ENCODE measurements around the gene AIF1. TPM values are rescaled to one million over a fixed set of nuclear protein-coding genes. Genes with fewer than 3 reads are reported as not detected.
A peak's percentile ranks its signal among the peaks of the same experiment; 100 is the strongest.

AIF1 gene
- not detected in 2 replicates for total RNA-seq
- long read RNA-seq: 0 reads

- no peak for DNase-seq (ENCODE audit: low read depth, low spot score)
- peaks cover 2% of the 10 kb centered on the region for H3K36me3 Mint-ChIP-seq (ENCODE audit: low read depth)
- peak within 1 kb of the TSS; percentile 19 for H3K27ac Mint-ChIP-seq (ENCODE audit: unreplicated experiment)
- no peak for TF ChIP-seq CTCF (conservative IDR thresholded peaks at IDR 0.05)
- H3K4me3 Mint-ChIP-seq: no peak within 1 kb of the TSS
- H3K9me3 Mint-ChIP-seq: no peaks in the 10 kb centered on the region
- H3K4me1 Mint-ChIP-seq: peaks cover 8% of the 10 kb centered on the region
- no peaks in the 10 kb centered on the region for H3K27me3 Mint-ChIP-seq (ENCODE audit: low read depth)
Measured at GRCh38 chr6:31614684-31615578, at the start of gene AIF1. TSS of gene AIF1 (plus strand) at chr6:31615234. CDS start at chr6:31615330, 96 bp downstream.

DNA sequence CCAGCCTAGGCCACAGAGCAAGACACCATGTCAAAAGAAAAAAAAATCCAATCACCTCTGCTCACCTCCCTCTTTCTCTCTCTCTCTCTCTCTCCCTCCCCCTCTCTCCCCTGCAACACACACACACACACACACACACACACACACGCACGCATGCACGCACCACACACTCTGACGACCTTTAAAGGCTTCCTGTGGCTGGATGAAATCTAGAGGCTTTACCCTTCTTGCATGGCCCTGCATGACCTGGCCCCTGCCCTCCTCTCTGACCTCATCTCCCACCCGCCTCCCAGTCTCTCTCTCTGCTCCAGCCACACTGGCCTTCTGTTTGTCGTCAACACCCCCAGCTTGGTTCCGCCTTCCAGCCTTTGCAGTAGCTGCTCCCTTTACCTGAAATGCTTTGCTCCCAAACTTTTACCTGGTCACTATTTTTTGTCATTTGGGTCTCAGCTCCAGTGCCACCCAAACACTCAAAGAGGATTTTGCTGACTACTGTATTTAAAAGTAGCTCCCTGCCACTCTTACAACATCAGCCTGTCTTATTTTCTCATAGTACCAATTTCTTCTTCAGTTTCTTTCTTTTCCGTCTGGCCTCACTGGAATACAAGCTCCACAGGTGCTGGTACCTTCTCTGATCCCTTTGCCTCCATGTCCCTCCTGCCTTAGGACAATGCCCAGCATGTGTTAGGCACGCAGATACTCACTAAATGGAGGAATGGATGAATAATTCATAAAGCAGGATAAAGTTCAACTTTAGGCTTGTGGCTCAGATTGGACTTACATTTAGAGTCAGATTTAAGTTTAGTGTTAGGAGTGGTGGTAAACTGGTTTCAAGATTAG lies 47.3 kb upstream of the AIF1 start:
- H3K4me3 Mint-ChIP-seq: no peak overlapping the region
- DNase-seq (ENCODE audit: low read depth, low spot score): no peak
- H3K4me1 Mint-ChIP-seq: peaks cover 17% of the 10 kb centered on the region
- H3K9me3 Mint-ChIP-seq: no peaks in the 10 kb centered on the region
- H3K36me3 Mint-ChIP-seq (ENCODE audit: low read depth): no peaks in the 10 kb centered on the region
- H3K27ac Mint-ChIP-seq (ENCODE audit: unreplicated experiment): peak overlapping the region; percentile 23
- no peak for TF ChIP-seq CTCF (conservative IDR thresholded peaks at IDR 0.05)
- H3K27me3 Mint-ChIP-seq (ENCODE audit: low read depth): no peaks in the 10 kb centered on the region

DNA sequence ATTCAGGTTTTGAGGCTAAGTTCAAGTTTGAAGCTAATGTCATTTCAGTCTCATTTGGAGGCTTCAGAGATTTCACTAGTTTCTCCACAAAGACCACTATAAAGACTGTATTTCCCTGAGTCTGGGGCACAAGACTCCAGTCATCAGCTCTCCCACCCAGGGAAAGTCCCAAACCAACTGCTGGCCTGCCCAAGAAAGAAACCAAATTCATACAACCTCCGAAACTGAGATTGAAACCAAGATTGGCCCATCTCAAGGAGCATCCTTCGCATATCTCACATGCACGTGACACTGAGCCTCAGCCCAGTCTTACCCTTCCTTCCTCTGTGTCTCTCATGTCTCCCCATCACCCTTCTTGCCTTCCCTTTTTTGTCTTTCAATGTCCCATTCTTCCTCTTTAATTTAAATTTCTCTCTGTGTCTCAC lies 46.5 kb upstream of the AIF1 start:
- peaks cover 3% of the 10 kb centered on the region for H3K27me3 Mint-ChIP-seq (ENCODE audit: low read depth)
- H3K9me3 Mint-ChIP-seq: no peaks in the 10 kb centered on the region
- peaks cover 17% of the 10 kb centered on the region for H3K4me1 Mint-ChIP-seq
- DNase-seq (ENCODE audit: low read depth, low spot score): no peak
- H3K27ac Mint-ChIP-seq (ENCODE audit: unreplicated experiment): no peak overlapping the region
- H3K36me3 Mint-ChIP-seq (ENCODE audit: low read depth): no peaks in the 10 kb centered on the region
- H3K4me3 Mint-ChIP-seq: no peak overlapping the region
- no peak for TF ChIP-seq CTCF (conservative IDR thresholded peaks at IDR 0.05)

DNA sequence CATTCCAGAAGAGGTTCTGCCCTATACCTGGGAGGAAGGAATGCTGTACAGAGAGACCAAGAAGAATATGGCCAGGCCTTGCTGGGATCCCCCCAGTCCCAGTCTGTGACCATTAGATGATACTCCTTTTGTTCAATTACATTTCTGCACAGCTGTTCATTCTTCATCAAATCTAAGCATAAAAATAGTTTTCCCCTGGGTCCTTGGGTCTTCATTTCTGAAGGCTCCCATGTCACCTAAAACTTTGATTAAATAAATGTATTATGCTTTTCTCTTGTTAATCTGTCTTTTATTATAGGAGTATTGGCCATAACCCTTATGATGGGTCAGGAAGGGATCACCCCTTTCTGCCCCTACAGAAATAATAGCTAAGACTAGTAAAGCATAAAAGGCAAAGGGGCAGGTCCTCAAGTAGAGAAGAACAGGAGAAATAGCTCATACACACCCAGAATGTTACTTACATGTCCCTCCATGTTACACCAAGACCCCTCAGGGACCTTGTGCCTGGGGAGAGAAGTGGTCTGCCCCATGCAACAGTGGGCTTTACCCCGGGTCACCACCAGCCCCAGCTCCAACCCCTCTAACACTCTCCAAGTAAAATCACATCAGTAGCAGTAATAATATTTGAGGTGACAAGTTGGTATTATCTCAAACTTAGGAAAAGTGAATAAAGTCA lies 45.0 kb upstream of the AIF1 start:
- H3K4me1 Mint-ChIP-seq: peaks cover 17% of the 10 kb centered on the region
- DNase-seq (ENCODE audit: low read depth, low spot score): no peak
- no peak for TF ChIP-seq CTCF (conservative IDR thresholded peaks at IDR 0.05)
- peaks cover 3% of the 10 kb centered on the region for H3K27me3 Mint-ChIP-seq (ENCODE audit: low read depth)
- no peak overlapping the region for H3K4me3 Mint-ChIP-seq
- H3K27ac Mint-ChIP-seq (ENCODE audit: unreplicated experiment): no peak overlapping the region
- no peaks in the 10 kb centered on the region for H3K9me3 Mint-ChIP-seq
- H3K36me3 Mint-ChIP-seq (ENCODE audit: low read depth): no peaks in the 10 kb centered on the region
